ENCODE measurements around the gene ILRUN. TPM values are rescaled to one million over a fixed set of nuclear protein-coding genes. Genes with fewer than 3 reads are reported as not detected.

The ILRUN gene
- total RNA-seq, 1 experiment from 2014 or later, result 64.6 TPM

DNA sequence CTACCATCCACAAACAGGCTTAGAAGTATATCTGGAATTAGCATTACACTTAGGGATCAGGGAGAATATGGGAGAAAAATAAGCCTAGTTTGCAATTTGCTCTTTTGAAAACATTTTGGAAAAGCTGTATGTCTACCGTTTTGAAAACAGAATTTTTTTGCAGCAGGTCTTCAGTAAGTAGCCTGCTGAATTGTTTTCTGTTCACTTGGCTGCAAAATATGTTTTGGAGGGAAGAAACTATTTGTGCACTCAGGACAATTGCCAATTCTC is 39.6 kb downstream of the ILRUN start:
- H3K27ac ChIP-seq (ENCODE audit: insufficient read length, low read depth, low read length), result peak overlapping the region; percentile 20
- Mint-ChIP-seq H3K4me1 (peaks cover 19 to 22% of the 10 kb centered on the region in 2 experiments), H3K27ac (peak overlapping the region; percentile 3 to 80 (median 20); a peak in 5 of 7 replicates), H3K9me3 (no peaks in the 10 kb centered on the region), H3K27me3 (ENCODE audit: low read depth) (no peaks in the 10 kb centered on the region), H3K4me3 (no peak overlapping the region), H3K36me3 (ENCODE audit: insufficient read depth in 1 of 3, low read depth in 3 of 3) (peaks cover 4 to 16% (median 12%) of the 10 kb centered on the region in 3 experiments; a peak in 5 of 7 replicates)
- TF ChIP-seq, protein P1, sequence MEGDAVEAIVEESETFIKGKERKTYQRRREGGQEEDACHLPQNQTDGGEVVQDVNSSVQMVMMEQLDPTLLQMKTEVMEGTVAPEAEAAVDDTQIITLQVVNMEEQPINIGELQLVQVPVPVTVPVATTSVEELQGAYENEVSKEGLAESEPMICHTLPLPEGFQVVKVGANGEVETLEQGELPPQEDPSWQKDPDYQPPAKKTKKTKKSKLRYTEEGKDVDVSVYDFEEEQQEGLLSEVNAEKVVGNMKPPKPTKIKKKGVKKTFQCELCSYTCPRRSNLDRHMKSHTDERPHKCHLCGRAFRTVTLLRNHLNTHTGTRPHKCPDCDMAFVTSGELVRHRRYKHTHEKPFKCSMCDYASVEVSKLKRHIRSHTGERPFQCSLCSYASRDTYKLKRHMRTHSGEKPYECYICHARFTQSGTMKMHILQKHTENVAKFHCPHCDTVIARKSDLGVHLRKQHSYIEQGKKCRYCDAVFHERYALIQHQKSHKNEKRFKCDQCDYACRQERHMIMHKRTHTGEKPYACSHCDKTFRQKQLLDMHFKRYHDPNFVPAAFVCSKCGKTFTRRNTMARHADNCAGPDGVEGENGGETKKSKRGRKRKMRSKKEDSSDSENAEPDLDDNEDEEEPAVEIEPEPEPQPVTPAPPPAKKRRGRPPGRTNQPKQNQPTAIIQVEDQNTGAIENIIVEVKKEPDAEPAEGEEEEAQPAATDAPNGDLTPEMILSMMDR (conservative IDR thresholded peaks at IDR 0.05), result no peak
- no peaks in the 10 kb centered on the region for H3K27me3 ChIP-seq (ENCODE audit: insufficient read depth, low read length)
- H4K5ac ChIP-seq (ENCODE audit: insufficient read length, low read depth, low read length), result no peak overlapping the region
- H2BK12ac ChIP-seq (ENCODE audit: insufficient read length, low read depth, low read length), result no peak overlapping the region
- DNase-seq, result no peak
- no CpG with 5 or more reads among the region's 1 CpG for WGBS (ENCODE audit: extremely low coverage, insufficient read length, low lambda C conversion rate)
- H3K14ac ChIP-seq (ENCODE audit: insufficient read depth, low read length), result no peak overlapping the region
- no peak overlapping the region for H2AK5ac ChIP-seq (ENCODE audit: insufficient read length, low read length)
- H4K91ac ChIP-seq (ENCODE audit: insufficient read length, low read depth, low read length), result no peak overlapping the region
- no peak overlapping the region for H3K4ac ChIP-seq (ENCODE audit: low read depth, low read length)
- no peak overlapping the region for H2BK20ac ChIP-seq (ENCODE audit: low read depth, low read length, poor library complexity, severe bottlenecking)
- no peak overlapping the region for H4K8ac ChIP-seq (replicated peaks; ENCODE audit: insufficient read length, low read depth, low read length)
- H3K79me1 ChIP-seq (ENCODE audit: insufficient read depth, low read depth, low read length, poor library complexity, severe bottlenecking), result peaks cover 3% of the 10 kb centered on the region
- H3K9me3 ChIP-seq (ENCODE audit: control insufficient read depth, low read depth, low read length), result no peaks in the 10 kb centered on the region
- no peak overlapping the region for H3T11ph ChIP-seq (ENCODE audit: low read length)
- H3K23ac ChIP-seq (ENCODE audit: insufficient read length, low read depth, low read length), result no peak overlapping the region
- no peak overlapping the region for H3K18ac ChIP-seq (ENCODE audit: insufficient read length, low read depth, low read length)
- no peak overlapping the region for H3K9ac ChIP-seq (ENCODE audit: extremely low read depth, insufficient read length, low read length)
- no peak overlapping the region for H2AFZ ChIP-seq (ENCODE audit: low read length)
- no peak overlapping the region for H3K56ac ChIP-seq (ENCODE audit: insufficient read length, low read depth, low read length)
- H3K4me2 ChIP-seq (ENCODE audit: insufficient read depth, insufficient read length, low read length), result peak overlapping the region; percentile 34
- H2BK15ac ChIP-seq (ENCODE audit: low read depth, low read length), result no peak overlapping the region
- H2BK5ac ChIP-seq (ENCODE audit: insufficient read length, low read length), result no peak overlapping the region
- no peaks in the 10 kb centered on the region for H3K23me2 ChIP-seq (ENCODE audit: insufficient read length, low read depth, low read length, poor library complexity, severe bottlenecking)
- no peak overlapping the region for H2BK120ac ChIP-seq (ENCODE audit: low read depth, low read length, poor library complexity, severe bottlenecking)
- peaks cover 8% of the 10 kb centered on the region; the same call in 1 of the 2 replicates for H3K4me1 ChIP-seq (ENCODE audit: insufficient read depth, low read length)
- H4K20me1 ChIP-seq (ENCODE audit: control insufficient read depth, insufficient read depth, insufficient read length), result no peaks in the 10 kb centered on the region
- H3K79me2 ChIP-seq (ENCODE audit: insufficient read depth, low read length), result no peaks in the 10 kb centered on the region; the same call in 1 of the 2 replicates
